Measurements from ENCODE around the gene BRF1.

DNA sequence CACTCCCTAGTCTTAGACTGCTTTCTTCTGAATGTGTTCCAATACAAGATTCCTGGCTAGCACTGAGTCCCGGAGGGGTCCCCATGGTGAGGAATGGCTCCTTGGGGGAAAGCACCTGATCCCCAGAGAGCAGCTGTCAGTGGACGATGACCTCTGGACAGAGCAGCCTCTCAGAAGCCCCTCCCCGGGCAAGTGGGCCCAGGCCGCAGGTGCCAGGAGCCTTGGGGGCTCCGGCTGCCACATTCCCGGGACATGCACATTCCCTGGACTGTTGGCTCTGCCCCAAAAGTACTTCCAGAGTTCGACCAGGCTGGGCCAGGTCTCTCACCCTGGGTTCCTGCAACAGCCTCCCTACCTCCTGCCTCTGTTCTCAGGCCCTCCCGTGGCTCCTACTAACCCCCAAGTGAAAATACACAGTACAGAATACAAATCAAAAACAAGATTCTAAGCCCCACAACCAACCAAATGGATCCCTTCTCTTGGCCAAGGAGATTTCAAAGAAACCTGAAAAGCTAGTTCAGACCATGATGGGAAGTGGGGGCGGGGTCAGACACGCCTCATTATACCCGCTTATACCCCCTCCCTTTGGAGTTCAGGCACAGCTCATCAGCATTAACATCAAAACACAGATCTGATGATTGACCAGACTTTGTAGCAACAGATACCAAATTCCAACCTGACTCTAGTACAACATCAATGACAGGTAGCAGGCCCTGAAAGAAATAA lies 75.8 kb downstream of the BRF1 start:
- TF ChIP-seq BACH1 (IDR thresholded peaks at IDR 0.05; ENCODE audit: low read length) (no peak), POLR2A (IDR thresholded peaks at IDR 0.05; ENCODE audit: control extremely low read depth in 1 of 2, low read depth in 2 of 2, low read length in 2 of 2) (no peak), JUND (IDR thresholded peaks at IDR 0.05; ENCODE audit: low read length) (no peak), EZH2 (IDR thresholded peaks at IDR 0.05; ENCODE audit: low read depth, low read length, severe bottlenecking) (no peak)
- TF ChIP-seq, protein P1, sequence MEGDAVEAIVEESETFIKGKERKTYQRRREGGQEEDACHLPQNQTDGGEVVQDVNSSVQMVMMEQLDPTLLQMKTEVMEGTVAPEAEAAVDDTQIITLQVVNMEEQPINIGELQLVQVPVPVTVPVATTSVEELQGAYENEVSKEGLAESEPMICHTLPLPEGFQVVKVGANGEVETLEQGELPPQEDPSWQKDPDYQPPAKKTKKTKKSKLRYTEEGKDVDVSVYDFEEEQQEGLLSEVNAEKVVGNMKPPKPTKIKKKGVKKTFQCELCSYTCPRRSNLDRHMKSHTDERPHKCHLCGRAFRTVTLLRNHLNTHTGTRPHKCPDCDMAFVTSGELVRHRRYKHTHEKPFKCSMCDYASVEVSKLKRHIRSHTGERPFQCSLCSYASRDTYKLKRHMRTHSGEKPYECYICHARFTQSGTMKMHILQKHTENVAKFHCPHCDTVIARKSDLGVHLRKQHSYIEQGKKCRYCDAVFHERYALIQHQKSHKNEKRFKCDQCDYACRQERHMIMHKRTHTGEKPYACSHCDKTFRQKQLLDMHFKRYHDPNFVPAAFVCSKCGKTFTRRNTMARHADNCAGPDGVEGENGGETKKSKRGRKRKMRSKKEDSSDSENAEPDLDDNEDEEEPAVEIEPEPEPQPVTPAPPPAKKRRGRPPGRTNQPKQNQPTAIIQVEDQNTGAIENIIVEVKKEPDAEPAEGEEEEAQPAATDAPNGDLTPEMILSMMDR (IDR thresholded peaks at IDR 0.05; ENCODE audit: control extremely low read depth in 1 of 3, insufficient read depth in 1 of 3, low read depth in 1 of 3, low read length in 3 of 3) = no peak
